H1 (cell line): Measurements from ENCODE around the gene HILPDA. TPM values are rescaled to one million over a fixed set of nuclear protein-coding genes. Genes with fewer than 3 reads are reported as not detected.

Experiments used
- EZH2 ChIP-seq: fragments of 200-600 bp; sonication (generic); IDR thresholded peaks from 2 replicates; pipeline ENCODE4 v1.7.1; 2012; ENCODE audit warnings: low read depth, mild to moderate bottlenecking, moderate library complexity, low read length, inconsistent platforms; ENCODE audit not compliant: severe bottlenecking
- HDAC2 ChIP-seq, 2 experiments: fragments of 300-600 bp in 1 of 2; sonication (generic) in 1 of 2; IDR thresholded peaks; 2 replicates each; pipeline ENCODE4 v1.6.1; 2011 to 2012; ENCODE audit warnings: low read depth in 2 of 2, low read length in 2 of 2, mild to moderate bottlenecking in 2 of 2, moderate library complexity in 2 of 2, borderline replicate concordance in 1 of 2, inconsistent platforms in 1 of 2
- polyA plus RNA-seq, 7 experiments: library from polyadenylated mRNA; depleted of rRNA in 3 of 7; stranded (reverse) in 5 of 7; unstranded in 2 of 7; fragments of >200 nt in 5 of 7; fragments of 200-250 nt in 2 of 7; gene quantifications; 1 replicate in 5 of 7; 2 replicates in 1 of 7; 4 replicates in 1 of 7; pipeline versions ENCODE4 v1.2.1 to v1.2.3, GENCODE V29; 2011 to 2013; ENCODE audit warnings: missing spikeins in 2 of 7, mixed read lengths in 2 of 7
- total RNA-seq: library from RNA; stranded (reverse); fragmentation: NEBNext Ultra II Directional; extraction: Animal tissue kit (Norgen Biotek cat#: 25700); gene quantifications from 2 replicates; pipeline ENCODE4 v1.2.1, GENCODE V29; 2021
- TF ChIP-seq, protein P1 (sequence below): fragments of 300-600 bp; sonication (generic); IDR thresholded peaks from 2 replicates; pipeline ENCODE4 v1.7.1; 2012; ENCODE audit warnings: low read length, moderate library complexity, mild to moderate bottlenecking, inconsistent platforms; ENCODE audit not compliant: insufficient replicate concordance

HILPDA gene
- total and polyA plus RNA-seq, 2 of the 8 experiments (the other 6 are each of a cell fraction or from before 2014, with no cell fraction given) = 35.6 to 80.0 TPM

DNA sequence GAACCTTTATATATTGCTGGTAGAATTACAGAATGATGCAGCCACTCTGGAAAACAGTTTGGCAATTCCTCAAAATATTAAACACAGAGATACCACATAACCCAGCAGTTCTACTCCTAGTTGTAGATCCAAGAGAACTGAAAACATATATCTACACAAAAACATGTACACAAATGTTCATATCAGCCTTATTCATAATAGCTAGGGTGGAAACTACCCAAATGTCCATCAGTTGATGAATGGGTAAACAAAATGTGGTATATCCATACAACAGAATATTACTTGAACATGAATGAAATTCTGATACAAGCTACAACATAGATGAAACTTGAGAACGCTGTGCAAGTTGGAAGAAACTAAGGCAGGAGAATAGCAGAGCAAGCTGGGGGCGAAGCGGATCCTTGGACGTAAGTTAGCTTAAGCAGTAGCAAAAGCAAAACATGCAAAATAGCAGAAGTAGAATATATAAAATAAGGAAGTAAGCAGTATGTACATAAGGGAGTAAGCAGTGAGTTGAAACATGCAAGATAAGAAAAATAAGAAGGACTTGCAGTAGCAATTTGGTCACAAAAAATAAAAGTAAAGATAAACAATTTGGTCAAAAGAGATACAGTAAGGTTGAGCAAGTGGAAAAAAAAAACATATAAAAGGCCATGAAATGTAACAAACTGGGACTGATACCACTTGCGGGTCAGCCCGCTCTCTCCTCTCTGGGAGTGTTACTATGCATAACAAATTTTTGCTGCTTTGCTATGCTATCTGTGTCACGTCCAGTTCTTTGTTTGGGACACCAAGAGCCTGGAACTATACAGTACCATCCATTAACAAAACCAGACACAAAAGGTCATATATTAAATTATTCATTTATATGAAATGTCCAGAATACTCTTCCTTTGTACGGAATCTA, 18.0 kb upstream of the HILPDA start (continued):
- TF ChIP-seq, protein P1, sequence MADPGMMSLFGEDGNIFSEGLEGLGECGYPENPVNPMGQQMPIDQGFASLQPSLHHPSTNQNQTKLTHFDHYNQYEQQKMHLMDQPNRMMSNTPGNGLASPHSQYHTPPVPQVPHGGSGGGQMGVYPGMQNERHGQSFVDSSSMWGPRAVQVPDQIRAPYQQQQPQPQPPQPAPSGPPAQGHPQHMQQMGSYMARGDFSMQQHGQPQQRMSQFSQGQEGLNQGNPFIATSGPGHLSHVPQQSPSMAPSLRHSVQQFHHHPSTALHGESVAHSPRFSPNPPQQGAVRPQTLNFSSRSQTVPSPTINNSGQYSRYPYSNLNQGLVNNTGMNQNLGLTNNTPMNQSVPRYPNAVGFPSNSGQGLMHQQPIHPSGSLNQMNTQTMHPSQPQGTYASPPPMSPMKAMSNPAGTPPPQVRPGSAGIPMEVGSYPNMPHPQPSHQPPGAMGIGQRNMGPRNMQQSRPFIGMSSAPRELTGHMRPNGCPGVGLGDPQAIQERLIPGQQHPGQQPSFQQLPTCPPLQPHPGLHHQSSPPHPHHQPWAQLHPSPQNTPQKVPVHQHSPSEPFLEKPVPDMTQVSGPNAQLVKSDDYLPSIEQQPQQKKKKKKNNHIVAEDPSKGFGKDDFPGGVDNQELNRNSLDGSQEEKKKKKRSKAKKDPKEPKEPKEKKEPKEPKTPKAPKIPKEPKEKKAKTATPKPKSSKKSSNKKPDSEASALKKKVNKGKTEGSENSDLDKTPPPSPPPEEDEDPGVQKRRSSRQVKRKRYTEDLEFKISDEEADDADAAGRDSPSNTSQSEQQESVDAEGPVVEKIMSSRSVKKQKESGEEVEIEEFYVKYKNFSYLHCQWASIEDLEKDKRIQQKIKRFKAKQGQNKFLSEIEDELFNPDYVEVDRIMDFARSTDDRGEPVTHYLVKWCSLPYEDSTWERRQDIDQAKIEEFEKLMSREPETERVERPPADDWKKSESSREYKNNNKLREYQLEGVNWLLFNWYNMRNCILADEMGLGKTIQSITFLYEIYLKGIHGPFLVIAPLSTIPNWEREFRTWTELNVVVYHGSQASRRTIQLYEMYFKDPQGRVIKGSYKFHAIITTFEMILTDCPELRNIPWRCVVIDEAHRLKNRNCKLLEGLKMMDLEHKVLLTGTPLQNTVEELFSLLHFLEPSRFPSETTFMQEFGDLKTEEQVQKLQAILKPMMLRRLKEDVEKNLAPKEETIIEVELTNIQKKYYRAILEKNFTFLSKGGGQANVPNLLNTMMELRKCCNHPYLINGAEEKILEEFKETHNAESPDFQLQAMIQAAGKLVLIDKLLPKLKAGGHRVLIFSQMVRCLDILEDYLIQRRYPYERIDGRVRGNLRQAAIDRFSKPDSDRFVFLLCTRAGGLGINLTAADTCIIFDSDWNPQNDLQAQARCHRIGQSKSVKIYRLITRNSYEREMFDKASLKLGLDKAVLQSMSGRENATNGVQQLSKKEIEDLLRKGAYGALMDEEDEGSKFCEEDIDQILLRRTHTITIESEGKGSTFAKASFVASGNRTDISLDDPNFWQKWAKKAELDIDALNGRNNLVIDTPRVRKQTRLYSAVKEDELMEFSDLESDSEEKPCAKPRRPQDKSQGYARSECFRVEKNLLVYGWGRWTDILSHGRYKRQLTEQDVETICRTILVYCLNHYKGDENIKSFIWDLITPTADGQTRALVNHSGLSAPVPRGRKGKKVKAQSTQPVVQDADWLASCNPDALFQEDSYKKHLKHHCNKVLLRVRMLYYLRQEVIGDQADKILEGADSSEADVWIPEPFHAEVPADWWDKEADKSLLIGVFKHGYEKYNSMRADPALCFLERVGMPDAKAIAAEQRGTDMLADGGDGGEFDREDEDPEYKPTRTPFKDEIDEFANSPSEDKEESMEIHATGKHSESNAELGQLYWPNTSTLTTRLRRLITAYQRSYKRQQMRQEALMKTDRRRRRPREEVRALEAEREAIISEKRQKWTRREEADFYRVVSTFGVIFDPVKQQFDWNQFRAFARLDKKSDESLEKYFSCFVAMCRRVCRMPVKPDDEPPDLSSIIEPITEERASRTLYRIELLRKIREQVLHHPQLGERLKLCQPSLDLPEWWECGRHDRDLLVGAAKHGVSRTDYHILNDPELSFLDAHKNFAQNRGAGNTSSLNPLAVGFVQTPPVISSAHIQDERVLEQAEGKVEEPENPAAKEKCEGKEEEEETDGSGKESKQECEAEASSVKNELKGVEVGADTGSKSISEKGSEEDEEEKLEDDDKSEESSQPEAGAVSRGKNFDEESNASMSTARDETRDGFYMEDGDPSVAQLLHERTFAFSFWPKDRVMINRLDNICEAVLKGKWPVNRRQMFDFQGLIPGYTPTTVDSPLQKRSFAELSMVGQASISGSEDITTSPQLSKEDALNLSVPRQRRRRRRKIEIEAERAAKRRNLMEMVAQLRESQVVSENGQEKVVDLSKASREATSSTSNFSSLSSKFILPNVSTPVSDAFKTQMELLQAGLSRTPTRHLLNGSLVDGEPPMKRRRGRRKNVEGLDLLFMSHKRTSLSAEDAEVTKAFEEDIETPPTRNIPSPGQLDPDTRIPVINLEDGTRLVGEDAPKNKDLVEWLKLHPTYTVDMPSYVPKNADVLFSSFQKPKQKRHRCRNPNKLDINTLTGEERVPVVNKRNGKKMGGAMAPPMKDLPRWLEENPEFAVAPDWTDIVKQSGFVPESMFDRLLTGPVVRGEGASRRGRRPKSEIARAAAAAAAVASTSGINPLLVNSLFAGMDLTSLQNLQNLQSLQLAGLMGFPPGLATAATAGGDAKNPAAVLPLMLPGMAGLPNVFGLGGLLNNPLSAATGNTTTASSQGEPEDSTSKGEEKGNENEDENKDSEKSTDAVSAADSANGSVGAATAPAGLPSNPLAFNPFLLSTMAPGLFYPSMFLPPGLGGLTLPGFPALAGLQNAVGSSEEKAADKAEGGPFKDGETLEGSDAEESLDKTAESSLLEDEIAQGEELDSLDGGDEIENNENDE = no peak
- TF ChIP-seq HDAC2 (IDR thresholded peaks at IDR 0.05; ENCODE audit: borderline replicate concordance in 1 of 2, low read depth in 2 of 2, low read length in 2 of 2) (no peak), EZH2 (no peak)
